Measurements from ENCODE around the gene PPP1R16B.

DNA sequence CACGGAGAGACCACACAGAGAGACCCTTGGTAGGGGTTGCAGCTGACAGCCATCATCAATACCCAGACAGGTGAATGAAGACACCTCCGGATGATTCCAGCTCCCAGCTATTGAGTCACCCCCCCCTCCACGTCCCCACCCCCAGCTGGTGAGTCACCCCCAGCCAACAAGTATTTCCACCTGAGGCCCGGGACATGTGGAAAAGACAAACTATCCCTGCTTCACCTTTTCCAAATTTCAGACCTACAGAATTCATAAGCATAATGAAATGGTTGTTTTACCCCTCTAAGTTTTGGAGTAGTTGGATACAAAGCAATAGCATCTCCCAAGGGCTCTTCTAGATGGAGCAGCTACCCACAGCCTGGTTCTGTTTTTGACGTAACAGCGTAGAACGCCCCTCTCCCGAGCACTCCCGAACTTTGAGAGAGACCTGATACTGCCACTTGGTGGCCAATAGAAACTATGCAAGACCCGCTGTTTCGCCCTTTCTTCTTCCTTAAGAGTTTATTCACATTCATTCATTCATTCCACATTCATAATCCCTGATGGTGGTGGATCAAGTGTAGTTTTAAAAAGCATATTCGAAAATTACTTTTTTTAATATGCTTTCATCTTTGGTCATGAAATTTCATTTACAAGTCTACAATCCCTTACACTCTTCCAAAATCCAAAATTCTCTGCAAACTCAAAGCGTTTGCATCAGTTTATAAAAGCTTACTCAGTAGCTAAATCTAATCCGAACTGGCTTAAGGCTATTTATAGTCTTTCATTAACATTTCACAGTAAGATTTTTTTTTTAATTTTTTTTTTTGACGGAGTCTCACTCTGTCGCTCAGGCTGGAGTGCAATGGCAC is 15.1 kb upstream of the PPP1R16B start:
- TF ChIP-seq, protein P1, sequence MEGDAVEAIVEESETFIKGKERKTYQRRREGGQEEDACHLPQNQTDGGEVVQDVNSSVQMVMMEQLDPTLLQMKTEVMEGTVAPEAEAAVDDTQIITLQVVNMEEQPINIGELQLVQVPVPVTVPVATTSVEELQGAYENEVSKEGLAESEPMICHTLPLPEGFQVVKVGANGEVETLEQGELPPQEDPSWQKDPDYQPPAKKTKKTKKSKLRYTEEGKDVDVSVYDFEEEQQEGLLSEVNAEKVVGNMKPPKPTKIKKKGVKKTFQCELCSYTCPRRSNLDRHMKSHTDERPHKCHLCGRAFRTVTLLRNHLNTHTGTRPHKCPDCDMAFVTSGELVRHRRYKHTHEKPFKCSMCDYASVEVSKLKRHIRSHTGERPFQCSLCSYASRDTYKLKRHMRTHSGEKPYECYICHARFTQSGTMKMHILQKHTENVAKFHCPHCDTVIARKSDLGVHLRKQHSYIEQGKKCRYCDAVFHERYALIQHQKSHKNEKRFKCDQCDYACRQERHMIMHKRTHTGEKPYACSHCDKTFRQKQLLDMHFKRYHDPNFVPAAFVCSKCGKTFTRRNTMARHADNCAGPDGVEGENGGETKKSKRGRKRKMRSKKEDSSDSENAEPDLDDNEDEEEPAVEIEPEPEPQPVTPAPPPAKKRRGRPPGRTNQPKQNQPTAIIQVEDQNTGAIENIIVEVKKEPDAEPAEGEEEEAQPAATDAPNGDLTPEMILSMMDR (IDR thresholded peaks at IDR 0.05), result no peak
- TF ChIP-seq EP300 (IDR thresholded peaks at IDR 0.05), result no peak

Data from ovary (tissue), 3 donors.